Activated gamma-delta T cell (primary cell): Measurements from ENCODE around the gene TARS2.

Source experiments
- DNase-seq: peaks from one replicate; lab custom pipeline; 2025; lab: John Stamatoyannopoulos, UW
- total RNA-seq, 2 donors: gene quantifications; one replicate each; lab custom pipeline; 2026; lab: John Stamatoyannopoulos, UW

TARS2 gene
- total RNA-seq = 33.5 to 39.0 reads per million in 2 donors

GRCh38 chr1:150486966-150487762 is at the start of gene TARS2:
TARS2 (plus strand) TSS chr1:150487419; CDS start chr1:150487451, 32 bp downstream.
- no peak for DNase-seq

- no peak for DNase-seq
Measured at GRCh38 chr1:150441121-150441520, 46.1 kb upstream of the TARS2 start.

GRCh38 chr1:150444232-150444631 is 43.0 kb upstream of the TARS2 start:
- no peak for DNase-seq

GRCh38 chr1:150456146-150456647 is 31.0 kb upstream of the TARS2 start:
- no peak for DNase-seq

GRCh38 chr1:150464422-150464826 is 22.8 kb upstream of the TARS2 start:
- DNase-seq = no peak

- no peak for DNase-seq
Measured at GRCh38 chr1:150466964-150467363, 20.3 kb upstream of the TARS2 start.

- no peak for DNase-seq
Measured at GRCh38 chr1:150469291-150469690, 17.9 kb upstream of the TARS2 start.

- no peak for DNase-seq
Measured at GRCh38 chr1:150472601-150473200, 14.5 kb upstream of the TARS2 start.

- DNase-seq = no peak
Measured at GRCh38 chr1:150473659-150474058, 13.6 kb upstream of the TARS2 start.

- DNase-seq = no peak
Measured at GRCh38 chr1:150474869-150475268, 12.3 kb upstream of the TARS2 start.

GRCh38 chr1:150476754-150477153 is 10.5 kb upstream of the TARS2 start:
- no peak for DNase-seq

- no peak for DNase-seq
Measured at GRCh38 chr1:150477320-150477719, 9.9 kb upstream of the TARS2 start.

GRCh38 chr1:150477733-150478132 is 9.5 kb upstream of the TARS2 start:
- no peak for DNase-seq

GRCh38 chr1:150479370-150479769 is 7.8 kb upstream of the TARS2 start:
- DNase-seq = no peak

GRCh38 chr1:150479927-150480352 is 7.3 kb upstream of the TARS2 start:
- no peak for DNase-seq

- no peak for DNase-seq
Measured at GRCh38 chr1:150484431-150484830, 2.8 kb upstream of the TARS2 start.

GRCh38 chr1:150484861-150485260 is 2.4 kb upstream of the TARS2 start:
- no peak for DNase-seq

GRCh38 chr1:150487763-150488115 is 520 bp downstream of the TARS2 start:
- no peak for DNase-seq

- no peak for DNase-seq
Measured at GRCh38 chr1:150493175-150493574, 6.0 kb downstream of the TARS2 start.

- DNase-seq = no peak
Measured at GRCh38 chr1:150498342-150498741, 11.1 kb downstream of the TARS2 start.

GRCh38 chr1:150505431-150505830 is 18.2 kb downstream of the TARS2 start:
- no peak for DNase-seq

GRCh38 chr1:150507912-150508864 is 21.0 kb downstream of the TARS2 start, which contains the start of gene ECM1:
ECM1 (plus strand) TSS chr1:150508109; CDS start chr1:150508210, 101 bp downstream.
- no peak for DNase-seq
